AG08395 (cell line): ENCODE data around the gene ZFR2.
"Not testable (repeated sequence)": the region's sequence is repeated elsewhere in the genome, so short reads cannot be mapped to it uniquely, and the experiment has no call there.

ENCODE experiments used
- DNase-seq: peaks from one replicate; pipeline ENCODE4 v3.0.0; 2012; ENCODE audit warnings: mixed read lengths, low spot score

ZFR2 gene

DNA sequence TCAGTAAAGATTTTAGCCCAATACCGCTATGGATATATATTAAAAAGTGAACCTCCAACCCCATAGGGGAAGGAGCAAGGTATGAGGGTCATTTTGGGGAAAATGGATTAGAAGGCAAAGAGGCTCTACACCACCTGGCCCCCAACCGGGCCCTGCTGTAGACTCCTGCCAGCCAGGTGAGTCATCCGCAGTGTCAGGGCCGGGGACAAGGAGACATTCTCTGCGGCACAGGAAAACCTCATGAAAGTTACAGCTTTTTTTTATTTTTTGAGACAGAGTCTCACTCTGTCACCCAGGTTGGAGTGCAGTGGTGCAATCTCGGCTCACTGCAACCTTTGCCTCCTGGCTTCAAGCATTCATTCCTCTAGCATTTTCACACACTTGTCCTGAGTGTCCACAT lies 32.0 kb downstream of the ZFR2 start:
- no peak for DNase-seq

DNA sequence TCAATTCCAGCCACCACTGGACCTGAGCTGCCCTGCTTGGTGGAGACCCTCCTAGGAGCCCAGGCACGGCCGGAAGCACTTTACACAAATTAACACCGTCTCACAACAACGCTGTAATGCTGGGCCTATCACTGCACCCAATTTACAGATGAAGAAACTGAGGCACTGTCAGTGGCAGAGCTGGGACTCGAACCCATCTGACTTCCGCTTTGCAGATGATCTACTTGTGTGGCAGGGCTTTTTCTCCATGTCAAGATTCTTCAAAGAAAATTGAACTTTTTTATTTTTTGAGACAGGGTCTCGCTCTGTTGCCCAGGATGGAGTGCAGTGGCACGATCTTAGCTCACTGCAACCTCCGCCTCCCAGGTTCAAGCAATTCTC lies 33.8 kb downstream of the ZFR2 start:
- no peak for DNase-seq

DNA sequence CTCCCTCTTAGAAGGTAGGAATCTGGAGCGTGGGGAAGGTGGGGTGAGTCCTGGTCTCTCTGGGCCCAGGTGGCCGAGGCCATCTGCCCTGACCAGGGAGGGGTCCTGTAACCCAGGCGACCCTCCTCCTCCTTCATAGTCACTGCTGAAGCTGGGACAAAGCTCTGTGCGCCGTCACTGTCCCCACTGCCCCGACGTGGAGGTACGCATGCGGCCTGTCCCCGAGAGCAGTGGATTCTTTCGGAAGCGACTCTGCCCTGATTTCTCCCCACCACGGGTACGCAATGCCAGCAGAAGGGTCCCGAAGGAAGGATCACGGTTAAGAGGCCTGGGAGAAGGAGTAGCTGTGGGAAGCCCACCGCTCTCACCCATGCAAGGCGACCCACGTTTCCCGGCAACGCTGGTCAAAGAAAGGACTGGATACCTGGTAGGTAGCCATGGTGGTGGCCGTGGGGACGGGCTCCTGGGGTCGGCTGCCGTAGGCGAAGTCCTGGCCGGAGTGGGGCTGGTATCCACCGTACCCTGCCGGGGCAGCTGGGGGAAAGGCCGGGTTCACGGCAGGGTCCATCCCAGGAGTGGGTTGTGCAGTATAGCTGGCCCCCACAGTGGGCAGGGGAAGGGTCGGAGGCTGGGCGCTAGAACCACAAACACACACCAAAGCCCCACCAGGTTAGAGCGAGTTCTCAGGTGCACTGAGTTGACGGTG lies 34.3 kb downstream of the ZFR2 start:
- no peak for DNase-seq

DNA sequence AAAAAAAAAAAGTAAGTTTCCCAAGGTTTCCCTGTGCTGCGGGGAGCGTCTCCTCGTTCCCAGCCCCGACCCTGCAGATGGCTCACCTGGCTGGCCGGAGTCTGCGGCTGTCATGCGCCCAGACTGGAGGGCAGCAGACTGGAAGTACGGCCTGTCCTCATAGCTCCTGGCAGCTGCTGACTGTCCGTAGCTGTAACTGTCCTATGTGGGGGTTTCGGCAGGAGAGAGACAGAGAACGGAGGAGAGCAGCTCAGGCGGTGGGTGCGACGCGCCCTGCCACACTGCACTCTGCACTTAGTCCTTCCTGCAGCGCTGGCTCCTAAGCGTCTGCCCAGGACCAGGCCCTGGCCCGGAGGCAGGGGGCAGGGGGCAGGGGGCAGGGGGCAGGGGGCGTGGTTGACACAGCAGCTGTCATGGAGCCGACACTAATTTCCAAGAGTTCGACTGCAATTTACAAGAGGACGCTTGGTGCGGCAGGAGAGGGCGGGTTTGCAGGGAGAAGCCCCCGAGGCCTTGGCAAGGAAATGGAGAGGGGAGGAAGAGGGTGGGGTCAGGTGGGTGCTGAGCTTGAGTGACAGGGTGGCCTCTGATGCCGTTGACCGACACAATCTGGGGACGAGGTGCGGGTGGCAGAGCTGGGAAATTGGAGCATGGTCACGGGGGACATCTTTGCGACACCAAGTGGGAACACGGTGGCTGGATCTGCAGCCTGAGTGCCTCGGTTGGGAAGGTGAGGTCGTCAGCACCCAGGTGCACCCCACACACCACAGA lies 35.1 kb downstream of the ZFR2 start:
- no peak for DNase-seq

DNA sequence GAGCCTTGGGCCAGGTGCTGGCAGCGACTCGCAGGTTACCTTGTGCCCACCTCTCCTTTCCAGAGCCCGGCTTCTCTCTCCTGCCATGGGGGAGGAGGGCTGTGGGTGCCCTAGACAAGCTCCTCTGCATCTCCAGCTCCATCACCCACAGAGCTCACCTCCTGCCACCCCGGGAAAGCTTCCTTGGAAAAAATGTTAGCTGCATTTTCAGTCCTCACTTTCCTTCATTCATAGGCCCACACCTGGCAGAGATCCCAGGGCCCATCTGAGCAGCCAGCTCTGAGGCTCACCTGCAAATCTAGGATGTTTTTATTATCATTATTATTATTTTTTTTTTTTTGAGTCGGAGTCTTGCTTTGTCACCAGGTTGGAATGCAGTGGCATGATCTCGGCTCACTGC lies 36.8 kb downstream of the ZFR2 start:
- no peak for DNase-seq

DNA sequence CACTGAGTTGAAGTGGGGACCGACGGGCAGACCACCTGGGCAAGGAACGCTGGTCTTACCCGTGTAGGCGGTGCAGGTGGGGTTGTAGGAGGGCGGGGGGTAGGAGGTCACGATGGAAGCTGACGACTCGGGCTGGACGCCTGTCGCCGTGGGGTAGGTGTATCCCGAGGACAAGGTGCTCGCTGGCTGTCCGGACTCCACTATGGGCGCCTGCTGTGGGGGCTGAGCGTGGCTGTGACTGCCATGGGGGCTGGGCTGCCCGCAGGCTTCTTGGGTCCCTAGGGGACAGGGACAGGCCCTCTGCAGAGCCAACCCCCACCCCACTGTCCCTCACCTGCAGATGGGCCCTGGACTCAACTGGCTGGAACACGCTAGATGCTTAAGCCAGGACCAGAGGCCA lies 37.2 kb downstream of the ZFR2 start:
- no peak for DNase-seq

DNA sequence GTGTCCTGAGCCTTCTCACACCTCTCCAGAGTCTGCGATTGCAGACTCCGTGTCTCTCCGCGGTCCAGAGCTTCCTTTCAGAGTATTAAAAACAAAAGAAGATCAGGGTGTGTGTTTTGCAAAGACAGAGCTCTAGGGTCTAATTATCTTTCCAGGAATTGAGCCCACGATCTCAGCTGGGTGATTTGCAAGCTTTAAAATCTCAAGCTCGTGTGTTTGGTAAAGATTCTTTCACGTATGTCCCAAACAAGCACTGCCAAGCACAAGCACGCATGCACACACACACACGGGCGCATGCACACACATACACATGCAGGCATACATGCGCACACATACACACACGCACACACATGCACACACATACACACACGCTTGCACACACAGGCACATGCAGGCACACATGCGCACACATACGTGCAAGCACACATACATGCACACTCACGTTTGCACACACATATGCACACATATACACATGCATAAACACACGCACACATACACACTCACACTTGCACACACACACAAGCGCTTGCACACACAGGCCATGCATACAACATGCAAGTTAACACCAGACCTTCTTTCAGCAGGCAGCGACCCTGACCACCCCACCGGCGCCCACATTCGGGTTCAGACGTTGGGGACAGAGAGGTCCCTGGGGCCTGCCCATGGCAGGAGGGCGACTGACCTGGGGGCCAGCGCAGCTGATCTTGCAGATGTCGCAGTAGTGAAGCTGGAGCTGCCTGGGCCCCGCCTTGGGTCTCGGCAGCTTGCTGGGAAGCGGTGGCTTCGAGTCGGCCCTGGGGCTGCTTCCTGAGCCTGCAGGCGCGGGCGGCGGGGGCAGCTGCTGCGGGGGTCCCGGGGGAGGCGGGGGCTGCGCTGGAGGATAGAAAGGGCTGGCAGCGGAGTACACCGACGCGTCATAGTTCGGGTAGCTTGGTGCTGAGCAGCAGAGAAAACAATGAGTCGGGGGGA lies 37.9 kb downstream of the ZFR2 start:
- DNase-seq, result no peak

DNA sequence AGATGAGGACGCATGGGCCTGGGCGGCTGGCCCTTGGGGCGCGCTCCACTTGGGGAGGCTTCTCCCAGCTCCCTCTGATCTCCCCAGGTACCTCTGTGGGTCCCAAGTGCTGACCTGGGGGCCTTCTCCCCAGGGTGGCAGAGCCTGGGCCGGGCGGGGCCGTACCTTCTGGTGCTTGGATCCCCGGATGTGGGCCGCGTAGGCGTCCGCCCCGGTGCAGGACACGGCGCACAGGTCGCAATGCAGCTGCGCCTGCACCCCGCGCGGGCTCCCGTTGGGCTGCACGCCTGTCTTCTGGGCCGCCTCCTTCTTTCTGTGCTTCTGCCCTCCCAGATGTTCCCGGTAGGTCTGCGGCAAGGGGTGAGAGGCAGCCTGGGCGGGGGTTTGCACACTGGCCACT lies 41.5 kb downstream of the ZFR2 start:
- no peak for DNase-seq

DNA sequence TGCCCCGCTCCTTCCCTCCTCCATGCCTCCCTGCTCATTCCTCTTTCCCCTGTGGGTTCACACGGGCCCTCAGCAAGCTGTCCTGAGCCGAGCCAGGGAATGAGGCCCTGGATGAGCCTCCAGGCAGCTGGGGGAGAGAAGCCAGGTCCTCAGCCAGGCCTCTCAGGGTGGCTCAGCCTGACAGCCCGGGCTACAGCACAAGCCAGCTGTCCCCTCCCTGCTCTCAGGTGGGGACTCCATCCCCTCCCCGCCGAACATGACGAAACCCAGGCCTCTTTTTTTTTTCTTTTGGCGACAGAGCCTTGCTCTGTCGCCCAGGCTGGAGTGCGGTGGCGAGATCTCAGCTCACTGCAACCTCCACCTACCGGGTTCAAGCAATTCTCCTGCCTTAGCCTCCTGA lies 42.7 kb downstream of the ZFR2 start:
- no peak for DNase-seq

DNA sequence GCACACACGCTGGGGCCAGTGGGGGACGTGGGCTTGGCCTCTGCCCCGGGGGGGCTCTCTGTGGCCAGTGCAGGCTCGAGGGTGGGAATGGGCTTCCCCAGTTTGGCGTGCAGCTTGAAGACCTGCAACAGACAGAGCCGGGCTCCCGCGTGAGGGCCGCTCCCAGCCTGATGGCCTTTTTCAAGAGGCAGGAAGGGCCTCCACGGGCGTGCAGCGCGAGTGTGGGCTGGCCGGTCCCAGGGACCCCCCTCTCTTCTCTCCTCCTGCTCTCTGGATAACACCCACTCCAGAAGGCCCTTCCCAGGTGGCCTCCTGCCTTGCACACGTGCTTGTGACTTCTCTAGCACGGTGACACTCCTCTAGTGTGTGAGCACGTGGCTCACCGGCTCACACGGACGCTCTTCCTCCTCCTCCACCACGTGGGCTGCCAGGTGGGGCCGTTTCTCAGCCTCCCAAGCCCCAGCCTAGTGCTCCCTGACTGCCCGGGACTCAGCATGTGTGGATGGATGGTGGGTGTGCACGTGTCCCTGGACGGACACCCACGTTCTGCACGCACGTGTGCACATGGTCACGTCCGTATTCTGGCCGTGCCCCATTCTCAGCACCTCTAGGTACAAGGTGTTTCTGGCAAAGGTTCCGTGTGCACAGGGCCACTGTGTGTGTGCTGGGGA lies 43.4 kb downstream of the ZFR2 start:
- DNase-seq, result no peak

DNA sequence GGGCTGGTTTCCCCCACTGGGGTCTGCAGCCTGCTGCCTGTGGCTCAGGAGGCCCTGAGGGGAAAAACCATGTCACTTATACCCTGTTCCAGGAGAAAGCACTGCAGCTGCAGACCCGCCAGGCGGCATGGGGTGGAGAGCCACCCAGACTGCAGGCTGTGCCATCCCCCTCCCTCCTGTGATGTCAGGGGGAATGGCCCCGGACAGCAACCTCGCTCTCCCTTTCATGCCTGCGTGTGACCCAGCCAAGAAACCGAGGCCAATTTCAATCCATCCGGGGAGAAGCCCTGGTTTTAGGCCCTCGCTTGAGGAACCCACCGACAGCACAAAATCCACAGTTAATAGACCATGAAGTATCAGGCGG lies 45.5 kb downstream of the ZFR2 start:
- no peak for DNase-seq

DNA sequence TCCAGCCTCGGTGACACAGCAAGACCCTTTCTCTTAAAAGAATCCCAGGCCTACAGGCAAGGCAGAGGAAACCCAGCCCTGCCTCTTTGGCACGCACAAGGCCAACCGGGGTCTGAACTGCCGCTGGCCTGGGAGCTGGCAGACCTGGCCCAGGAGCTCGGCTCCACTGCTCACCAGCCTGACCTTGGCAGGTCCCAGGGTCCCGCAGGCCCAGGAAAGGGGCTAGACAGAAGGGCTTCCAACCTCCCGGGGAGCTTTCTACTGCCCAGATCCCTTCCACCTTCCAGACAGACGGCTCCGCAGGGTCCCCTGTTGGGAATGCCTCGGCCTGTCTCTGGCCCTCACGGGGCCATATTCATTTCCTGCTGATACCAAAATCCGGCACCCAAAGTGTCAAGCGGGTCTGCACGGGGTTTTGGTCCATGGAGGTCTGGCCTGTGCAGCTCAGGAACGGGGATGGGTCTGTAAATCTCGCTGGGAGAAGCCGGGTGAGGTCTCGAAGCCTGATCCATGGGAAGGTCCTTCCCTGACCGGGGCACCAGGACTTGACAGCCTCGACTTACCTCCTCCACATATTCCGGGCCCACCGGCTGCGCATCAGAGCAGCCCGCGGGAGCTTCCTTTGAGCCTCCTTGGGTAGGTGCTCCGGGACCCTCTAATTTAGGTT lies 46.0 kb downstream of the ZFR2 start:
- no peak for DNase-seq

DNA sequence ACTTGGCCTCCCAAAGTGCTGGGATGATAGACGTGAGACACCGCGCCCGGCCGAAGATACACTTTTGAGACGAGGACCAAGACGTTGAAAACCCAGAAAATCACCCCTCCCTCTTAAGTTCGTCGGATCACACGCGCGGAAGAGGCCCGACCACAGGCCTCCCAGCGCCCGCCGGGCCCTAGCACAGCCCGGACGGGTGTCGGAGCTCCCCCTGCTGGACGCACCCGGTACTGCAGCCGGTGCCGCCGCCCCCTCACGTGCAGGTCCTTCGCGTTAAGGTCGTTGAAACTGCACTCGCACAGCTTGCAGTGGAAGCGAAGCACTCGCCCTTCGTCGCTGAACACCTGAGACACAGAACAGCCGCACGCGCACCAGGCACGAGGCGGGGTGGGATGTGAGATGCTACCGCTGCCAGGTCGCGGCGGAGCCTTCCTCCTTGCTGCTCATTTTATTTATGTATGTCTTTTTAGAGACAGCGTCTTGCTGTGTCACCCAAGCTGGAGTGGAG lies 46.9 kb downstream of the ZFR2 start:
- DNase-seq, result peak; percentile 60

DNA sequence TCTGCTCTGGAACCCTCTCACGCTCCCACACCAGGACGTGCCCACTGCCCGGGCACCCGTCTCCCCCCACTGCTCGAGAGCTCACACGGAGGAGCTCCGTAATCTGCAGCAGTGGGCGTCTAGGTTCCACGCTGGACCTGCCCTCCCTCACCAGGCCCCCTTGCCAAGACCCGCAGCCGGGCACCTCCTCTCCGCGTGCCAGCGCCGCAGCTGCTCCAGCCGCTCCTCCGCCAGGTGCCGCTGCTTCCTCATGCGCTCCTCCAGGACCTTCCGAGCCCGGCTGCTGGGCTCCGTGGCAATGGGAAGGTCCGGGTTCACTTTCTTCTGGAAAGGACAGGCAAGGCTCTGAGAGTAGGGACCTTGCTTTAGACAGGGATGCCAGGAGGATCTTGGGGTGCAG lies 47.7 kb downstream of the ZFR2 start:
- no peak for DNase-seq

DNA sequence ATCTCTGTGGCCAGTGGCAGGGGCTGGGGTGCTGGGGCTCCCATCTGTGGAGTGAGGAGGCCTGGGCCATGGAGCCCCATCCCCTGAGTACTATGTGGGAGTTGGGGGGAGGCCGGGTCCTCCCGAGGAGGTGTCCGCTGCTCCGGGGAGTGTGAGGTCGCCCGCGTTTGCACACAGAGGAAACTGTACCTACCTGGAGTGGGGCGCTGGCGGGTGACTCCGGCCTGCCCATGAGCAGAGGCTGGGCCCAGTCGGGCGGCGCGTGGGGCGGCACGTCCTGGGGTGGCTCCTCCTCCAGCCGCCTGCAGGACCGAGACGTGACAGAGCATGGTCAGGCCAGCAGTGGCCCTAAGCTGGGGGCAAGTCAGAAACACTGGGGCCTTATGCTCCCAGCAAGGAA lies 48.8 kb downstream of the ZFR2 start:
- DNase-seq, result no peak

DNA sequence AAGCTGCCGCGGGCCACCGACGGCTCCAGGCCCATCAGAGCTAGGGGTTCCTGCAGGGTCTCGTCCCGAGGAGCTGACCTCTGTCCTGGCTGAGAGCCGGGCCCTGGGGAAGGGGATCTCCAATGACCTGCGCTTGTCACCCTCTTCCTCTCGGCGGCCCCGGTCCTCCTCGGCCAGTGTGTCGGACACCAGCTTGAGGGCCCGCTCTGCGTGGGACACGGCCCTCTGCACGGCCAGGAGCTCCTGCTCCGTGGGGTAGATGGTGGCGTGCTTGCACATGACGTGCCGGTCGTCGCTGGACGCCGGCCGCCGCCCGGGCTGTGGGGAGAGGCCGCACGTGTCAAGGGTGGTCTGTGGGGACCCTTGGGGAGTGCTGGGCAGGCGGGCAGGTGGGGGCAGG lies 49.9 kb downstream of the ZFR2 start:
- no peak for DNase-seq

DNA sequence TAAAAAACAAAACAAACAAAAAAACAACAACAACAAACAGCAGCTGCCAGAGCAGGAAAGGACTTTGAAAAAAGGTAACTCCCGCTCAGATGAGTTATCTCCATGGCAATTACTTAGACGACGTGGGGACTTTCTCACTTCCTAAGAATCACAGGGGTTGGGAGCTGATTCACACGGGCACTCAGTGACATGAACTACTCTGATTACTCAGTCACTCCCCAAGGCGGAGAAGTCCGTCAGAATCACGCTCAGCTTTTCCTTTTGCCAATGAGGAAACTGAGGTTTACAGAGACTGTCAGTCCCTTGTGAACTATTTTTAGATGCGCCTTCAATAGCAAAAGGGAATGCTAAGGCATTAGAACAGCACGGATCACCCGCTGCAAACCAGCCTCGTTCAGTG lies 50.4 kb downstream of the ZFR2 start:
- DNase-seq, result peak; percentile 50

DNA sequence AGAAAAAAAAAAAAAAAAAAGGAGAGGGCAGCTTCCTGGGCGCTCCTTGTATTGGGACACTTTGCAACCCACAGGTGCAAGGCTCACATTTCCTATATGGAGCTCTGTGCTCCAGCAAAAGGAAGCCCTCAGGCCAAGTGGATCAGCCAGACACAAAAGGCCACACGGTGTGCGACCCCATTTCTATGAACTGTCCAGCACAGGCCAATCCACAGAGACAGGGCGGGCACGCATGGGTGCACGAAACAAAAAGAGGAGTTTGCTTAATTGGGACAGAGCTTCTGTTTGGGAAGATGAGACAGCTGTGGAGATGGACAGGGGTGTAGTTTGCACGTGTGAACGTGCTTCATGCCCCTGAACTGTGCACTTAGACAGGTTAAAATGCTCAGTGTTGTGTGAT lies 51.1 kb downstream of the ZFR2 start:
- no peak for DNase-seq

DNA sequence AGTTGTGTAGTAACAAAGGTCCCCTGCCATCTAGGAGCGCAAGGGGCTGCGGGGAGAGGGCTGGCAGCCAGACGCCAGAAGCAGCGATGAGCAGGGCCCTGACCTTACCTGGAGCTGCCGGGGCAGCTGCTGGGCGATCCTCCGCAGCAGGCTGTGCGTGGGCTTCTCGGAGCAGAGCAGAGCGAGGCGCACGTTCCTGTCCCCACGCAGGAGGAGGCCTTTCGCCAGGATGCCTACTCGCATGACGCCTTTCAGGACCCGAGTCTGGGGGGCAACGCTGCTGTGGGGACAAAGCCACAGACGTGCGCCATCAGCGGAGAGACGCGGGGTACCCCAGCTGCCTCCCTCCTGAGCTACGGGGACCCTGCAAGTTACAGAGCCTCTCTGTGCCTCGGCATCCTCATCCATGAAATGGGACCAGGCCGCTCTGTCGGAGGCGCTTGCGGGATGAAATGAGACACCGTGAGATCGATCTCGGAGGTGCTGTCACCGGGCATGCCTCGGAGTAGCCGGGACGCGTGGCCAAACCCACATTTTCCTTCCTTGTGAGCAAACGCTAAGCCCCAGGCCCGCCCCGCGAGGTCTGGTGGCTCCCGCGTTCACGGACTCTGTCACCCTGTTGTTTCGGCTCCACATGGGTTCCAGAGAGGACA lies 52.1 kb downstream of the ZFR2 start:
- DNase-seq, result no peak

DNA sequence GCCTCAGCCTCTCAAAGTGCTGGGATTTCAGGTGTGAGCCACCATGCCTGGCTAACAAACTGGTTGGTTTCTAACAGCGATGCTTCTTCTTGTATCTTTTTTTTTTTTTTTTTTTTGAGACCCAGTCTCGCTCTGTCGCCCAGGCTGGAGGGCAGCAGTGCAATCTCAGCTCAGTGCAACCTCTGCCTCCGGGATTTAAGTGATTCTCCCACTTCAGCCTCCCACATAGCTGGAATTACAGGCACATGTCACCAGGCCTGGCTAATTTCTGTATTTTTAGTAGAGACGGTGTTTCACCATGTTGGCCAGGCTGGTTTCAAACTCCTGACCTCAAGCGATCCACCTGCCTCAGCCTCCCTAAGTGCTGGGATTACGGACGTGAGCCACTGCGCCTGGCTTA lies 52.7 kb downstream of the ZFR2 start:
- not testable (repeated sequence) for DNase-seq

DNA sequence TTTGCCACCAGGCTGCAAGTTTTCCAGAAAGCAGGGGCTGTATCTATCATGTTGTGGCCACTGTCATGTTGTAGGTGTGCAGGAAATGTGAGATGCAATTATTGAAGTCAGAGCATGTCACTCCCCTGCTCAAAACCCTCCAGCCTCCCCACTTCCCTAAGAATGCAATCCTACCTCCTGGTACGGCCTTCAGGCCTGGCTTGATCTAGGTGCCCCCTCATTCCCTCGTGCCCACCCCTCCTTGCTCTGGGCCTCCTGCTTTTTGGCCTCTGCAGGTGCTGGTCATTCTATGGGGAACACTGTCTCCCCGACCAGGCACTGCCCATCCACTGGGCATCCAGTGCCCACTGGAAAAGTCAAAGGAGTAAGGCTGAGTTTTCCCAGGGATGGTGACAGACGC lies 54.2 kb downstream of the ZFR2 start:
- no peak for DNase-seq
